ENCODE measurements around the gene CYP46A1.
A peak's percentile ranks its signal among the peaks of the same experiment; 100 is the strongest.
"Not testable (repeated sequence)": the region's sequence is repeated elsewhere in the genome, so short reads cannot be mapped to it uniquely, and the experiment has no call there.

CYP46A1 gene

DNA sequence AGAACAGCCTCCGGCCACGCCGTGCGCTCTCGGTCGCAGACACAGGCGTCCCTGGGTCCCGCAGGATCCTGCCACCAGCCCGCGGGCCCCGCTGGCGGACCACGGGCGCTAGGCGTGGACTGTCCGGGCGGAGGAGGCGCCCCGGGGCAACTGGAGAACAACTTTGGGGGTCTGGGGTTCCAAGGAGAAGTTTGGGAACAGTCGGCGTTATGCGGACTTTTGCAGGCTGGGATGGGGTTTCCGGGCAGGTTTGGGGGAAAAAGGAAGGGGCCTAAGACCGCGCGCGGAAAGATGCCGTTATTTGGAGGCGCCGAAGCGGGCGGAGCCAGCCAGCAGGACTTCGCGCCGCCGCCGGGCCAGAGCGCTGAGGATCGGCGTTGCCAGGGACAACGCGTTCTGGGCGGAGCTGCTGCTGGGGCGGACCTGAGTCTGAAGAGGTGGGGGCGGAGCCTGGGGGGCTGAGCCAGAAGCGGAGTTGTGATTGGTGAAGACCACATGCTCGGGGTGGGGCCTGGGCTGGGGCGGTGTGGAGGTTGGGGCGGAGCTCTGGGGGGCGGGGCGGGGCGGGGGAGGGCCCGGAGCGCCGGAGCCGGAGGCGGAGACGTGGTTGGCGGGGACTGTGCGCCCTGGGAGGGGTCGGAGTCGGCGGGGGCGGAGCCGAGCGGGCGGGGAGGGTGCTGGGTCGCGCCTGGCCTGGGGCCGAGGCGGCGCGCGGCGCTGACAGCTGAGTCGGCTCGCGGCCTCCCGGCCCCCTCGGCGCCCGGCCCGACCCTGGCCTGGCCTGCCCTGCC lies at the start of gene CYP46A1:
Gene CYP46A1, plus strand, starts transcription at position 680 of the 791 bp plus-strand sequence. CDS start 120 bp downstream, outside the sequence.
- peak; percentile 100 for DNase-seq

DNA sequence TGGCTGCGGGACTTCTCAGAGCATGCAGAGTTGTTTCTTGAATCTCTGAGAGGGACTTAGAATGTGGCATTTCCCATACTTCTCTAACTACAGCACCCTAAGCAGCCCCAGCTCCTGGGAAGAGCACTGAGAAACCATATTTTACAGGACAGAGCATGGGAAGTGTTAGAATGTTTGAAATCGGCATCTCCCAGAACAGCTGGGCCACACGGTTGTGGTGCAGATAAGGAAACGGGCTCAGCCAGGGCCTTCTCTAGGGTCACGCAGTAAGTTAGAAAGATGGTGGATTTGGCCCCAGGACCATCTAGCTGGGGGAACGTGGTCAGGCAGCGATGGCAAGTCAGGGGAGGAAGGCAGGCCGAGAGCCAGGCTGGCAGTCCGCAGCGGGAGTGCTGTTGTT lies 49.7 kb upstream of the CYP46A1 start:
- no peak for DNase-seq

DNA sequence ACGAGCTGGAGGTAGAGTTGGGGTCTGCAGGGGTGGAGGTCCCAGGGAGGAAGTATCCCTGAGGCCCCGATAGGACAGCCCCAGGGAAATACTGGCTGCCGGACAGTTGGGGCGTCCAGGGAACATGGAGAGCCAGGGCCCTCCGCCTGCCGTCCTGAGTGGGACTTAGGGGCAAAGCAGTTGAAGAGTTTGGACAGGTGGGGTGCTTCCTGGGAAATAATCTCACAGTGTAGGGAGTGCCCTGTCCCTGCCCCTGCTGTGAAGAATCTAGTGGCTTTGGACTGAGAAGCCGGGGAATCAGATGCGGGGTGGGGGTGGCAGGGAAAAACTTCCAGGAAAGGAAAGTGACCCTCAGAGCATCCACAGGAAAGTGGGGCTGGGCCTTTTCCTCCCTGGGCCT lies 49.0 kb upstream of the CYP46A1 start:
- DNase-seq: no peak

DNA sequence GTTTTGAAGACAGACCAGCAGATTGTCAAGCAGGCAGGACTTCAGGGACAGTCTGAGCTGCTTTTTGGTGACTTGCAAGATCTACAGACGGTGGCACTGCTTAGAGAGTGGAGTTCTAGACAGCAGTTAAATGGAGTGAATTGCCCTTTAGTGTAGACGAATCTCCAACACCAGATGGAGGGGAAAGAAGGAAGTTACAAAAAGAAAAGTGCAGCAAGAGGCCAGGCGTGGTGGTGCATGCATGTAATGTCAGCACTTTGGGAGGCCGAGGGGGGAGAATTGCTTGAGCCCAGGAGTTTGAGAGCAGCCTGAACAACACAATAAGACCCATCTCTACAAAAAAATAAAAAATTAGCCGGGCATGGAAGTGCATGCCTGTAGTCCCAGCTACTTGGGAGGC lies 47.6 kb upstream of the CYP46A1 start:
- no peak for DNase-seq

DNA sequence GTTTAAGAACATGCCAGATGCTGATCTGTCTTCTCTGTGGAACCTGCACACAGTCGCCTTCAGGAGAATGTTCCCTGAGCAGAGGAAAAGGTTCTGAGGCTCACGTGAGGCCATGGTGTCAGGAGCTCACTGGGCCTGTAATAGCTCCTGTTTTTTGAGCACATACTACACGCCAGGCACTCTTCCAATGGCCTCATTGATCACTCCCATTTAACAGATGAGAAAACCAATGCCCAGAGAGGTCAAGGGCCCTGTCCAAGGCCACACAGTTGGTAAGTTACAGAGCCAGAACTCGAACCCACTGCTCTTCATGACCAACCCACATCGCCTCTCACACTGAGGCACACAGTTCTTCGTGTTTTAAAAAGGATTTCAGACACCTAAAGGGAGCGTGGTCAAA lies 46.5 kb upstream of the CYP46A1 start:
- DNase-seq: no peak

DNA sequence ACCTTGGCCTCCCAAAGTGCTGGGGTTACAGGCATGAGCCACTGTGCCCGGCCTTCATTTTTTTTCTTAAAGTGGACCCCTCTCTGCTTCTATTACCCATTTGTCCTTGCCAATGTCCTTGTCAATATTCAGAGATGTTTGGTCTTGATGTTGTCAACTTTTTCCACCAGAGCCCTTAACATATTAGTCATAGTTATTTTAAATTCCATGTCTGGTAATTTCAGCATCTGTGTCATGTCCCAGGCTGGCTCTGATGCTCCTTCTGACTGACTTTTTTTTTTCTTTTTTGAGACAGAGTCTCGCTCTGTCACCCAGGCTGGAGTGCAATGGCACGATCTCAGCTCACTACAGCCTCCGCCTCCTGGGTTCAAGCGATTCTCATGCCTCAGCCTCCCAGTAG lies 41.3 kb upstream of the CYP46A1 start:
- DNase-seq: not testable (repeated sequence)

DNA sequence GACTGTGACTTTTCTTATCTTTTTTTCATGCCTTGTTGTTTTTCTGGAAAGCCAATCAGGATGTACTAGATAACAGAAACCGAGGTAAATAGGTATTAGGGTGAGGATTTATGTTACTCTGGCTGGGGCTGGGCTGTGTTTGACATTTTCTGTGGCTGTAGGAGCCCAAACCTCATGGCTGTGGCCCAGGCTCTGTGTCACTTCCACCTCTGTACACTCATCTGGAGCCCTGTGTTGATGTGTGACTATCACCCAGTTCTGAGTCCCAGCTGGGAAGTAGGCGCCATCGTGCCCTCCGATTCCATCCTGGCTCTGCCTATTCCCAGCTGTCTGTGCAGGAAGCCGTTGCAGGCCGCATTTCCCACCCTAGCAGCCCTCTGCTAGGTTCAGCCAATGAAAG lies 40.8 kb upstream of the CYP46A1 start:
- no peak for DNase-seq

DNA sequence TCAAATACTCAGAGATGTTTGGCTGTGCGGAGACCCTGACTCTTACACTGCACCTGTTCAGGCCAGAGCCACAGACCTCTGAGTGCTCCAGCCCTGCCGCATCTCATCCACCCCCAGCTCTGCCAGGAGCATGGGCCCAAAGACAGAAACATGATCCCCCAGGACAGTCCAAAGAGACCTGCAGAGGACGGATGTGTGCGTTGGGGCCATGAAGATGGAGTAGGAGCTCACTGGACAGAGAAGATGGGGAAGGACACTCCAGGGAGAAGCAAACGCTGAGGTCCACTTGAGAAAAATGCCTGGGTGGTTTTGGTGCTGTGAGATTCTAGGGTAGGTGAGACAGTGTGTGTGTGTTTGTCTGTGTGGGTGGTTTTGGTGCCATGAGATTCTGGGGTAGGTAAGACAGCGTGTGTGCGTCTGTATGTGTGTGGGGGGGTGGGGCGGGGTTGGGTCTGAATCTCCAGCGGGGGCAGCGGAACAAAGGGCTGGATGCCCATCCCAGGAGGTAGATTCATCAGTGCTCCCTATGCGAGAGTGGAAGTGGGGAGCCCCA lies 40.0 kb upstream of the CYP46A1 start:
- DNase-seq: no peak

DNA sequence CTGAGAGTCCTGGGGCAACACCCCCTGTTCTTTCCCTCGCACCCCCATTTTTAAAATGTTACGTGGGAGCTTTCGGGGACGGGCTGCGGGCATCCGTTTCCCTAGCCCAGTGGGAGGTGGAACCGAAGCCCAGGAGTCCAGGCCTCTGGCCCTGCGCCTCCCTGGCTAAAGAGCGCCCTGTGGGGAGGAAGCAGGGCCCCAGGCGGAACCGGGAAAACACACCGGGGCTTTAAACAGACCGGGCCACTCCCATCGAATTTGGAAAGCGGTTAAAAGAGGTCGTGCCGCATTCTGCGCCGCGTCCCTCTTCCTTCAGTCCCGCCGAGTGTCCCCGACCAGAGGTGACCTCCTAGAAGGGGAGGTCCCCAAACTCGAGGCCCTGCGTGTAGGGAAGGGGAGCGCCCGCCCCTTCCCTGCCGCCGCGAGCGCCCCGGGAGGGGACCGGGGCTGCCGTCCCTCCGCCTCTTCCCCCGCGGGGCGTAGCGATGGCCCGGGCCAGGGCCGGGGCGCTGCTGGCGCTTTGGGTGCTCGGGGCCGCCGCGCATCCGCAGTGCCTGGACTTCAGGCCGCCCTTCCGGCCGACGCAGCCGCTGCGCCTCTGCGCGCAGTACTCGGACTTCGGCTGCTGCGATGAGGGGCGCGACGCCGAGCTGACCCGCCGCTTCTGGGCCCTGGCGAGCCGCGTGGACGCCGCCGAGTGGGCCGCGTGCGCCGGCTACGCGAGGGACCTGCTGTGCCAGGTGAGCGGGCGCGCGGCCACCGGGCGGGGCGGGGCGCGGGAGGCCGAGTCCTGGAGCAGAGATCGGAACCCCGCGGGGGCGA lies 39.2 kb upstream of the CYP46A1 start, which contains the start of gene HHIPL1:
Gene HHIPL1, plus strand, starts transcription at position 407 of the 822 bp plus-strand sequence. Its CDS starts 79 bp downstream, at position 486.
- DNase-seq: no peak

DNA sequence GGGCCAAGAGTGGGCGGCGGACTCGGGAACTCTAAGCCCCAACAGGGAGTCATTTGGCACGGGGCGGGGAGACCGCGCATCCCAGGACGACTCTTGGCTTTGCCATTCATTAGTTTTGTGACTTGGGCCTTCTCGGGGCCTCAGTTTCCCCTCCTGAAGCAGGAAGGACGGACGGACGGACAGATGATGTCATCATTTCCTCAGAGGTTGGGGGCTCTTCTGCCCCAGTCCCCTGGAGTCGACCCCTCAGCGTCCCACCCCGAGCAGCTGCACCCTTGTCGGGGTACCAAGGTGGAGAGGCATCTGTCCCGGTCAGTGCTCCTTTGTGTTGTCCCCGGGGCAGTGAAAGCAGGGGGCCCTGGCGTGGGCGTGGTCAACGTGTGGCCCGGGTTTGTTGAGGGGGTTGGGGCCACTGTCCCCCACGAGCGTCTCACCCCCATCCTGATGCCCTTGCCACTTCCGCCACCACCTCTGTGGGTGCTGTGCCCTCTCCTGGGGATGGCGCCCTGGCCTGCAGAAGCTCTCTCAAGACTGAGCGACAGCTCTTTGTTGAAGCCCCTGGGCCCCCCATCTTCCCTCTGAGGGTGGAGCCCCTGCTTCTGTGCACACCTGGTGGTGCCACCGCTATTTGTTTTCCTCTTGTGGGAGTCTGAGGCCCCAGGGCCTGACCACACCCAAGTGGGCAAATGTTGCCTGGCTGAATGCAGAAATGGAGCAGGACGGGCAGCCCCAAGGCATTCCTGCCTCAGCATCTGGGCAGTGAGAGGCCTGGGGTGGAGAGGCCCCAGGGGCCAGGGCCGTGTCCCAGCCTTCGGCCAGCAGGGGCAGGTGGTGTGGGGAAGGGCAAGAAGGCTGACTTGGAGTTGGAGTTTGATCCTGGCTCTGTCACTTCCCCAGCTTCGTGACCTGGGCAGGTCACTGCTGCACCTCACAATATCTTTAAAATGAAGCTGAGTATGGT lies 38.3 kb upstream of the CYP46A1 start:
- DNase-seq: no peak

DNA sequence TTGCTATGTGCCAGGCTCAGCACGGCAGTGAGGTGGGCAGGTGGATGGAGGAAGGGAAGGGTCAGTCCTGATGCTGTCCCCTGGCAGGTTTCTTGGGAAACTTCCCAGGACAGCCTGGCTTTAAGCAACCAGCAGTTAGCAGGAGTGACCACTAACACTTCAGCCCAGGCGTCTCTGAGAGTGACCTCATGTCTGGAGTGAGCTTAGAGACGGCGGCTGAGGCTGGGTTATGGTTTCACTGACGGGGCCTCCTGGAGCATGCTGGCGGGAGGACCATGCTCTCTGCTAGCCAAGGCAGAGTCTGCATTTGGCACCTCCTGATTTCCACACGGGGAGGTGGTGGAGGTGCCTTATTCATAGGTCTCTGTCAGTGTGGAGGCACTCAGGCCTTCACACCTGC lies 36.7 kb upstream of the CYP46A1 start:
- no peak for DNase-seq

DNA sequence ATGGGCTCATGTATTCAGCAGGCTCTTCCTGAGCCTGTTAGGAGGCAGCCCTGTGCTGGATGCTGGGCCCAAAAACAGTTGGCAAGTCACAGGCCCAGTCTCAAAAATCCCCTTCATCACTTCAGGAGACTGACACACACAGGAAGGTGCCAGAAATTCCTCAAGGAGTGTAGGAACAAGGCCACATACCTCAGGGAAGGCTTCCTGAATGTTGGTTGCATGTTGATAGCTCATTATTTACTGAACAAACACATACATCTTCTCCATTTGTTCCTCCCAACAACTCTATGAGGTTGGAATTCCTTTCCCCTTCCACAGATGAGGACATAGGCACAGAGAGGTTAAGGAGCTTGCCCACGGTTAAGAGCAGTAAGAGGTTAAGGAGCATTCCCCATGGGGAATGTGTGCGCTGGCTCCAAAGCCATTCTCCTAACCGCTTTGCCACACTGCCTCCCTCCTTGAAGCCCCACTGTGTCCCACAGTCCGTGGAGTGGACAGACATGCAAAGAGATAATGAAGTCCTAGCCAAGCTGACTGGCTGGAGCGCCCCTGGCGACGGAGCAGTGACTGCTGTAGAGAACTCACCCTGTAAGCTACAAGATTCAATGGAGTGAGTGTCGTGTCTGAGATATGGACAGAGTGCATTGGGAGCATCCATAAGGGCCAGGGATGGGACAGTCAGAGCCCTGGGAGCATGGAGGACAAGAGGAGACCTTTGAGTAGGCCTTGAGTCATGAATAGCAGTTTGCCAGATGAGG lies 35.9 kb upstream of the CYP46A1 start:
- DNase-seq: no peak

DNA sequence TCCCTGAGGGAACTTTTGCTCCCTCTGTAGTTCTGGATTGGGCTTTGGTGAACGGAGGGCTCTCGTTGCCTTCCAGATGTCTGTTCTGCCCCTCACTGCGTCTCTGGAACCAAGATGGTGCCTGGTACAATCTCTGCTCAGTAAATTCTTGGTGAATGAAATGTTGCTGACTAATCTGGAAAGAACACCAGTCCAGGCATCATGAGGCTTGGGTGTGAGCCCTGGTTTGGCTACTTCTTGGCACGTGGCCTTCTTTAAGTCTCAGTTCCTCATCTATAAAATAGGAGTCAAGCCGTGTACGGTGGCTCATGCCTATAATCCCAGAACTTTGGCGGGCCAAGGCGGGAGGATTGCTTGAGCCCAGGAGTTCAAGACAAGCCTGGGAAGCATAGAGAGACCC lies 34.9 kb upstream of the CYP46A1 start:
- DNase-seq: no peak

DNA sequence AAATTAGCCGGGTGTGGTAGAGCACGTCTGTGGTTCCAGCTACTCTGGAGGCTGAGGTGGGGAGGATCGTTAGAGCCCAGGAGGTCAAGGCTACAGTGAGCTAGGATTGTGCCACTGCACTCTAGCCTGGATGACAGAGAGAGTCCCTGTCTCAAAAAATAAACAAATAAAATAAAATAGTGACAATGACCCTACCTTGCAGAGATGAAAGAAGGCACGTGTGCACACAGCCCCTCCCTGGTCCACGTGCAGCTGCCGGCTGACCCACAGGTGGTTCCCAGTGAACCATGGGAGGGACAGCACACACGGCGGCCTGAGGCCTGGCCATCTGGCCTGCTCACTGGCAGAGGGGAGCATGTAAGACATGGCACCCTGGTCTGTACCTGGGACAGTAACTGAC lies 34.5 kb upstream of the CYP46A1 start:
- DNase-seq: no peak

DNA sequence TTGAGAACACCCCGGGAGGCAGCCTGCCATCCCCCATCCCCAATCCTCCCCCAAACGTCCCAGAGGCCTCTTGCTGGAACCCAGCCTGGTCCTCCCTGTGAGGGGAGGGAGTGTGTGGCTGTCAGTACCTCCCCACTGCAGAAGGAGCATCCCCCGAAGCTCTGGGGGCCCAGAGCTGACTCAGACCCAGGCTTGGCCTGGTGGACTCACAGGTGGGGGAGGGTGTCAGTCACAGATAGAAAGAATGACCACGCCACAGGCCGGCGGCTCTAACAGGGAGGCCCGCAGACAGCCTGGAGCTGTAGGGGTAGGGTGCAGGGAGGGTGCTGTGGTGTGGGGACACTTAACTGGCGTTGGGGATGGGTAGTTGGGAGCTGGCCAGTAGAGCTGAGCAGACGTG lies 33.9 kb upstream of the CYP46A1 start:
- DNase-seq: no peak

DNA sequence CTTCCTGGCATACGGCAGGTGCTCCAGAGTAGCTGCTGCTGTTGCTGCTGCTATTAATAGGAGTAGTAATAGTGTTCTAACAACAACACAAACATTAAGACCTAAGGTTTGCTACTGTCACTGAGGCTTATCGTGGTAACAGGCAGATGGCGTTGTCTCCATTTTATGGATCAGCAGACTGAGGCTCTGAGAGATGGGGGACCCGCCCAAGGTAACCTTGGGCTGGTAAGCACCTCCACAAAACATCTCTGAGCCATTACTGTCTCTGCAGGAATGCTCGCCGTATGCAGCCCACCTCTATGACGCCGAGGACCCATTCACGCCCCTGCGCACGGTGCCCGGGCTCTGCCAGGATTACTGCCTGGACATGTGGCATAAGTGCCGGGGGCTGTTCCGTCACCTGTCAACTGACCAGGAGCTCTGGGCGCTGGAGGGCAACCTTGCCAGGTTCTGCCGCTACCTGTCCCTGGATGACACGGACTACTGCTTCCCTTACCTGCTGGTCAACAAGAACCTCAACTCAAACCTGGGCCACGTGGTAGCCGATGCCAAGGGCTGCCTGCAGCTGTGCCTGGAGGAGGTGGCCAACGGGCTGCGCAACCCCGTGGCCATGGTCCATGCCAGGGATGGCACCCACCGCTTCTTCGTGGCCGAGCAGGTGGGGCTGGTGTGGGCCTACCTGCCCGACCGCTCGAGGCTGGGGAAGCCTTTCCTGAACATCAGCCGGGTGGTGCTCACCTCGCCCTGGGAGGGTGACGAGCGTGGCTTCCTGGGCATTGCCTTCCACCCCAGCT lies 31.9 kb upstream of the CYP46A1 start:
- DNase-seq: no peak

DNA sequence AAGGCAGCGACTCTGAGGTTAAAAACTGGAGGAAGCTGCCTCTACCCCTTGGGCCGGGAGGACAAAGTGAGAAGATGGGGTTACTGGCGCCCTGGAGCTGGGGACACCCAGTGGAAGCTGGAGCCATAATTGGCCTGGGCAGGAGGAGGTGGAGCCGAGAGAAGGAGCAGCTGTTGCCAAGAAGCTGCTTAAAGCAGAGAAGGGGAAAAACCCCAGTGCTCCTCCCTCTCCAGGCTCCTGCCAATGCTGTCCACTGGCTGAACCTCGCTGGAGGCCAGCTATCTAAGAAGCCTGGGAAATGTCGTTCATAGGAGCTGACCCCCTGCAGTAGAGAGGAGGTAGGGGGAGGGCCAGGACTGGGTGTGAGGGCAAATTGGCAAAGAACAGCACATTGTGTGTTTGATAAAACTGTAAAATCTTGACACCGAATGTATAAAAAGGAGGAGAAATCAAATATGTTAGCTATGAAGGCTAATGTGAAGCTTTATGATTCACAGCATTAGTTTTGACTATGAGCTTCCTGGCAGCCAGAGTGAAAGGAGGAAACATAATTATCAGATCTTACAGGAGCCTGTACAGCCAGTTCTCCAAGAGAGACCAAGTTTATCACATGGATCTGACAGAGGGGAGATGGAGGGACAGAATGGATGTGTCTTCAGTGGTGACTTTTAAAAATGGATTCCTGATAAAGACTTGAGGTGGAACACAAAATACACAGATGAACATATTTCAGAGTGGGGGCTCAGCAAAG lies 29.7 kb upstream of the CYP46A1 start:
- DNase-seq: no peak

DNA sequence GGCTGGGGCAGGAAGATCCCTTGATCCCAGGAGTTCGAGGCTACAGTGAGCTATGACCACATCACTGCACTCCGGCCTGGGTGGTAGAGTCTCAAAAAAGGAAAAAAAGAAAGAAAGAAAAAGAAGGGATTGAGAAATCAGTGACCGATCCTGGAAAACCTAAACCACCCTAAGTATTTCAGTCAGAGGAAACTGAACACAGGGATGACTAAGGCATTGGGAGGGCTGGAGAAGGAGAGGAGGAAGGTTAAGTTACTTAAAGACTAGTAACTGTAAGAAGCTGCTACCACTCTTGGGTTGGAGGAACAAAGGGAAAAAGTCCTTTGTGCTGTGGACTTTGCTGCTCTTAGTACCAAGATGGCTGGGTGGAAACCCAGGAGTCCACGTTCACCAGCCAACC lies 28.6 kb upstream of the CYP46A1 start:
- no peak for DNase-seq

DNA sequence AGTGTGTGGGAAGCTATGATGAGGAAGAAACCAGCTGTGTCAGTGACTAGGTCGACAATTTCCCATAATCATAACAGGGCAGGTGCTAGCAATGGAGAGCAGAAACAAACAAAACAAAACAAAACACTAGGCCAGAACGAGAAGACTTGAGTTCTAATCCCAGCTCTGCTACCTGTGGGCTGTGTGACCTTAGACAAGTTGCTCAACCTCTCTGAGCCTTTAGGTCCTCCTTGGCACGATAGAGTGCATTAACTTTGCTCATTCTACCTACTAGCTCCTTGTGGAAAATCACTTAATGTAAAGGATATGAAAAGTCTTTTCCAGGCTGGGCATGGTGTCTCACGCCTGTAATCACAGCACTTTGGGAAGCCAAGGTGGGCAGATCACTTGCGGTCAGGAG lies 27.9 kb upstream of the CYP46A1 start:
- DNase-seq: no peak

DNA sequence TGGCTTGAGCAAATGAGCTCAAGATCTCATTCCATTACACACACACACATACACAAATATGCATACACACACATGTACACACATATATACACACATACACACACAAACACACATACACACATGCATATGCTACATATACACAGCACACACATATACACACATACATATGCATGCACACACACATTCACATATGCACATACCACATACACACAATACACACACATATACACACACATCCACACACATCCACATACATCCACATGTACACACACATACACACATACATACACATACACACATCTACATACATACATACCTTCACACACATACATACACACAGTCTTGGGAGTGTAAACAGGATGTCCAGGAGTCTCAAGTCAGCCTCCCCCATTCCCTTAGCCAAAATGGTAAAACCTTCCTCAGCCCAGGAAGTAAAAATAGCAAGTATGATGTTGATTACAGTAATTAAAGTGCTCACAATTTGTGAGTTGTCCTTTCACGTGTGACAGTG lies 26.4 kb upstream of the CYP46A1 start:
- no peak for DNase-seq
